Neutrophil (primary cell): ENCODE data around the gene LINGO1.

Experiments
- H3K27ac ChIP-seq: fragments of 200-600 bp; sonication (generic); 2 replicates; pipeline ENCODE4 v1.5.1; 2016; ENCODE audit warnings: mild to moderate bottlenecking, moderate library complexity
- H3K27me3 ChIP-seq: fragments of 200-600 bp; sonication (generic); 2 replicates; pipeline ENCODE4 v1.6.0; 2016; ENCODE audit warnings: mild to moderate bottlenecking
- H3K36me3 ChIP-seq: fragments of 200-600 bp; sonication (generic); 2 replicates; pipeline ENCODE4 v1.5.1; 2017
- H3K4me1 ChIP-seq, 2 experiments: fragments of 200-600 bp in 1 of 2; sonication (generic) in 1 of 2; 1 replicate in 1 of 2; 2 replicates in 1 of 2; pipeline versions ENCODE4 v1.5.1 to v1.6.1; 2013 to 2016; ENCODE audit warnings: low read depth in 1 of 2, low read length in 1 of 2, mild to moderate bottlenecking in 1 of 2, moderate library complexity in 1 of 2; ENCODE audit not compliant: control insufficient read depth in 1 of 2, insufficient read depth in 1 of 2
- H3K4me3 ChIP-seq, 2 experiments: fragments of 200-600 bp in 1 of 2; sonication (generic) in 1 of 2; 1 replicate in 1 of 2; 2 replicates in 1 of 2; pipeline ENCODE4 v1.5.1; 2013 to 2016; ENCODE audit warnings: low read depth in 1 of 2, low read length in 1 of 2, mild to moderate bottlenecking in 1 of 2, moderate library complexity in 1 of 2
- H3K9me3 ChIP-seq: fragments of 200-600 bp; sonication (generic); 2 replicates; pipeline ENCODE4 v1.5.1; 2016
- TF ChIP-seq, protein P1 (sequence below): fragments of 200-600 bp; sonication (generic); IDR thresholded peaks from 2 replicates; pipeline ENCODE4 v1.5.1; 2016; ENCODE audit warnings: antibody characterized with exemption

Gene LINGO1

DNA sequence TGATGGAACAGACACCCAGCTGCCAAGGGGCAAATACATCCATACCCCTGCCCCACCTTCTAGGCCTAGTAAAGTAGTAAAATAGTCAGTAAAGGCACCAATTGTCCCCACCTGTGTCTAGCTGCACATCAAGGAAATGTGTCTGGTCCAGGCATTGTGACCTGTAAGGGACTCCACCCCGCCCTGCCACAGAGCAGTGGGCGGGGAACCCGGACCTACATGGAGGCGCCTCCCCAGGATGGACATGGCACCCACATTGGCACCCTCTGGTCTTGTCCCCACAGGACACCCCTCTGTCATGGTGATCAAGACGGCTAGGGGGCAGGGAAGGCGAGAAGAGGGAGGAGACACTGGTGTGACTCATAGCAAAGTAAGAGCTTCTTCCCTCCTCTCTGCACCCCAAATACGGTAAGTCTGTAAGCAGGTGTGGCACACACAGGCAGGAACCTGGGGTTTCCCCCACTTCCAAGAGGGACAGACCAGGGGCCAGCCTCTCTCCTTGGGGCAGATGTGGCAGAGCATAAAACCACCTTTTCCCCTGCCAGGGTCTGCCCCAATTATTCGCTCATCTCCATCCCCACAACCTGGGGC, 13.5 kb upstream of the LINGO1 start:
- TF ChIP-seq, protein P1, sequence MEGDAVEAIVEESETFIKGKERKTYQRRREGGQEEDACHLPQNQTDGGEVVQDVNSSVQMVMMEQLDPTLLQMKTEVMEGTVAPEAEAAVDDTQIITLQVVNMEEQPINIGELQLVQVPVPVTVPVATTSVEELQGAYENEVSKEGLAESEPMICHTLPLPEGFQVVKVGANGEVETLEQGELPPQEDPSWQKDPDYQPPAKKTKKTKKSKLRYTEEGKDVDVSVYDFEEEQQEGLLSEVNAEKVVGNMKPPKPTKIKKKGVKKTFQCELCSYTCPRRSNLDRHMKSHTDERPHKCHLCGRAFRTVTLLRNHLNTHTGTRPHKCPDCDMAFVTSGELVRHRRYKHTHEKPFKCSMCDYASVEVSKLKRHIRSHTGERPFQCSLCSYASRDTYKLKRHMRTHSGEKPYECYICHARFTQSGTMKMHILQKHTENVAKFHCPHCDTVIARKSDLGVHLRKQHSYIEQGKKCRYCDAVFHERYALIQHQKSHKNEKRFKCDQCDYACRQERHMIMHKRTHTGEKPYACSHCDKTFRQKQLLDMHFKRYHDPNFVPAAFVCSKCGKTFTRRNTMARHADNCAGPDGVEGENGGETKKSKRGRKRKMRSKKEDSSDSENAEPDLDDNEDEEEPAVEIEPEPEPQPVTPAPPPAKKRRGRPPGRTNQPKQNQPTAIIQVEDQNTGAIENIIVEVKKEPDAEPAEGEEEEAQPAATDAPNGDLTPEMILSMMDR: no peak
- H3K36me3 ChIP-seq: no peaks in the 10 kb centered on the region
- no peak overlapping the region for H3K27ac ChIP-seq
- peaks cover 18% of the 10 kb centered on the region for H3K27me3 ChIP-seq
- no peaks in the 10 kb centered on the region for H3K4me1 ChIP-seq
- H3K4me3 ChIP-seq: no peak overlapping the region
- no peaks in the 10 kb centered on the region for H3K9me3 ChIP-seq

DNA sequence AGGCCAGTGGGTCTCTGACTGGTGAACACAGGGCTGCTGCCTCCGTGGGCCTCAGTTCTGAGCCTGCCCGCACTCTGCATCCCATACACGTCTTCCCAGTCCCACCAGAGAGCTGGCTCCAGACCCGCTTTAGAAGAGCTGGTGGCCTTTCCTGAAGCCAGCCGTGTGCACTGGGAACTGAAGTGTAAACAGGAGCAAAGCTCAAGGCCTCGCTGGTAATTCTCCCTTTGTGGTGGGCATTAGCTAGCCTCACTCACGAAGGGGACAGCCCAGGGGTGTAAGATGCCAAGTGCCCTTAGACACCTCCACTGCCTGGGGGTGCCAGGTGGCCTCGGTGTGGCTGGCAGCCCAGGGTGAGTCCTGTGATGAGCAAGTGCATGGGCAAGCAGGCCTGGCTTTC, 12.9 kb upstream of the LINGO1 start:
- Histone ChIP-seq H3K4me1 (no peaks in the 10 kb centered on the region), H3K27ac (no peak overlapping the region), H3K4me3 (no peak overlapping the region), H3K9me3 (no peaks in the 10 kb centered on the region), H3K27me3 (peaks cover 12% of the 10 kb centered on the region), H3K36me3 (no peaks in the 10 kb centered on the region)
- TF ChIP-seq, protein P1: no peak

DNA sequence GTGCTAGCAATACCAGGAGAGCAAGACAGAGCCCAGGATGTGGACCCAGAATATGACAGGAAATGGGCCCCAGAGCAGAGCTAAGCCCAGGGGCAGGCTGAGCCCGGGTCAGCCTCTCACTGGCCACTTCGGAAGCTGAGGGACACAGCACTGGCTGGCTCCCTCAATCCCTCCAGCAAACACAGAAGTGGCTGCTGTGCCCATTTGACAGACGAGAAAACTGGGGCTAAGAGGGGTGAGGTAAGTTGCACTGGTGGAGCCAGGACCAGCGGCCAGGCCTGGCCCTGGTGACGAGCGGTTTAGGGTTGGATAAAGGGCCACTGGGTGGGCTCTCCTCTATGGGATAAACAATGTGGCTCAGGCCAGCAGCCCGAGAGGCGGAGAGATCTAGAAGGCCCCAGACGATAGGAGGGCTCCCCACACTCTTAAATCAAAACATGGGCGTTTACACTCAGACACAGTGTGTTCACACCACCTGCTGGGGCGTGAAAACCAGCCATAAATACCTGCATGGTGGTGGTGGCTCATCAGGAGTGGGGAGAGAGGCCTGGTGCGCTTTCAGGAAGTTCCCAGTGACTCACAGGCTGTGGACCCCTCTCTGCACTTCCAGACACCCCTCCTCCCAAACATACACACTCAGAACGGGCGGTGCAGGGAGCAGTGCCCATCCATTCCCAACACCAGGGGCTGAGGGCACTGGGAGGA, 12.0 kb upstream of the LINGO1 start:
- no peak overlapping the region for H3K27ac ChIP-seq
- H3K36me3 ChIP-seq: no peaks in the 10 kb centered on the region
- TF ChIP-seq, protein P1: no peak
- H3K4me3 ChIP-seq: no peak overlapping the region
- H3K9me3 ChIP-seq: no peaks in the 10 kb centered on the region
- peaks cover 7% of the 10 kb centered on the region for H3K27me3 ChIP-seq
- no peaks in the 10 kb centered on the region for H3K4me1 ChIP-seq

DNA sequence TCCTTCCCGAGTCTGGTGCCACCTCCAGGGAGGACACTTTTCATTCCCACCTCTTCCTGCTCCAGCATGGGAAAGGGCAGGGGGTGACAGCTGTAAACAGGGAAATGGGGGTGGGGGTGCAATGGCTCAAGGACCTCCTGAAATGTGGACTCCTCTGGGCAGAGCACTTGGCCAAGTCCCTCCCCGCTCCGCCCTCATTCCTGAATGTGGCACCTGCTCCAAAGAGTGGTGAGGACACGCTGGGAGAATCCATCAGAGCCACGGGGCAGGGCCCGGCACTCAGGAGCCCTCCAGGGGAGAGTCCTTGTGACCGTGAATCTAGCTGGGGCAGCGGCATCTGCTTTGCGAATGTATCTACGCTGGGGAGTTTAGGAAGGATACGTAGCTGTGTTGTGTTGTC, 11.1 kb upstream of the LINGO1 start:
- Histone ChIP-seq H3K36me3 (no peaks in the 10 kb centered on the region), H3K27me3 (peaks cover 5% of the 10 kb centered on the region), H3K9me3 (no peaks in the 10 kb centered on the region), H3K27ac (no peak overlapping the region), H3K4me1 (no peaks in the 10 kb centered on the region), H3K4me3 (no peak overlapping the region)
- TF ChIP-seq, protein P1: no peak

DNA sequence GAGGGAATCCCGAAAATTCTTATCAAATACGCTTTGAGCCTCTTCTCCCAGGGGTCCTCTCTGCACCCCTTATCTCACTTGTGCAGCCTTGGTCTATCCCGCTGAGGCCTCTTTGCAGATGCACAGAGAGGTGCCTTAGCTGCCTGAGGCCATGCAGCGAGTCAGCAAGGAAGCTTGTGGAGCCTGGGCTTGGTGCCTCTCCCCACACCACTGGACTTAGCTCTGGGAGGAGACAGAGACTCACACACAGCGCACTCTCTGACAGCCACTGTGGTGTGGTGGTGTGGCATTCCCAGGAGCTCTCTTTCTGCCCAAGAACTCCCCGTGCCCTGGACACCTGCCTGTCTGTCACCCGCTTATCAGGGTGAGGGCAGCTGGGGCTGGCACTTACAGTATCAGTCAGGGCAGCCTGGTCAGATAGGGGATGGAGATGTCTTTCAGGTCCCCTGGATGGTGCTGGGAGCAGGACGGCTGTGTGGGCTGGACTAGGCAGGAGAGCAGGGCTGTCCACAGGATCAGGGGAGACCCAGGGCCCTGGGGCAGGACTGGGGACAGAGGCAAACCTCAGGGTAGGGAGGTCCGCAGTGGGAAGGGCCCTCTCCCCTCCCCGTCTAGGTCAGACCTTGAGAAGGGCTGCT, 10.2 kb upstream of the LINGO1 start:
- H3K27ac ChIP-seq: no peak overlapping the region
- TF ChIP-seq, protein P1: no peak
- H3K36me3 ChIP-seq: no peaks in the 10 kb centered on the region
- H3K27me3 ChIP-seq: peaks cover 14% of the 10 kb centered on the region
- H3K9me3 ChIP-seq: no peaks in the 10 kb centered on the region
- H3K4me1 ChIP-seq: no peaks in the 10 kb centered on the region
- no peak overlapping the region for H3K4me3 ChIP-seq
